HG03558 (cell line): ENCODE results near the gene LRRN2.
"Not testable (repeated sequence)": the region's sequence is repeated elsewhere in the genome, so short reads cannot be mapped to it uniquely, and the experiment has no call there.

ENCODE experiments used
- ATAC-seq: cut with Tn5 transposase; IDR thresholded peaks from one replicate; pipeline ENCODE4 v1.9.1; 2021; ENCODE audit warnings: moderate number of reproducible peaks; ENCODE audit not compliant: unreplicated experiment; ENCODE audit errors: extremely low read depth

LRRN2 gene

DNA sequence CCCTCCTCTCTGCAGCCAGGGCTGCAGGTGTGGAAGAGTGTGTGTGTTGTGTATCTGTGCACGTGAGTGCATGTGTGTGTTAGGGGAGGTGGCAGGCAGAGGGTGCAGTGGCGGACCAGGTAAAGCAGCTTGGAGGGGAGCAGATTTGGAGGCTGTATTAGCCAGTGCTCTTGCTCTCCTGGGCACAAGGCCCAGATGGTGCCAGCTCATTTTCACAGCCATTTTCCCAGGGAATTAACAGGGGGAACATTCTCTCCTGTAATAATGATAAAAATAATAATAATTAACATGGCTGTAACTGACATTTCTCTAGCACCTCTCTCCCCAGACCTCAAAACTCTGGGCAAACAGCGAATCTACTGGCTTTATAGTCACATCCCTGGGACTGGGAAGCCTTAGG is 43.6 kb downstream of the LRRN2 start:
- ATAC-seq = no peak

DNA sequence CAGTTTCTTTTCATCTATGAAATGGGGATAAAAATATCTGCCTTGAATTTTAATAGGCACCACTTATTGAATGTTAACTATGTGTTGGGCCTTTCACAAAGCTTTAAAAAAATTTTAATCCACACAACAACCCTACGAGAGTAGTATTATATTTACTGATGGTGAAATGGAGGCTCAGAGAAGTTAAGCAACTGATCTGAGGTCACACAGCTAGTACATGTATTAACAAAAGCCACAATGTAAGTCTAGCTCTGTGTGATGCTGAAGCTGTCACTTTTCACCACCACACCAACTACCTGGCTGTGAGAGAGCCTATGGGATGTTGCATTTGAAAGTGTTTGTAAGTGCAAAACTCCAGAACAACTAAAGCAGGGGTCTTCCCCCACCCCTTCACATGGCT is 44.1 kb downstream of the LRRN2 start:
- ATAC-seq = no peak

DNA sequence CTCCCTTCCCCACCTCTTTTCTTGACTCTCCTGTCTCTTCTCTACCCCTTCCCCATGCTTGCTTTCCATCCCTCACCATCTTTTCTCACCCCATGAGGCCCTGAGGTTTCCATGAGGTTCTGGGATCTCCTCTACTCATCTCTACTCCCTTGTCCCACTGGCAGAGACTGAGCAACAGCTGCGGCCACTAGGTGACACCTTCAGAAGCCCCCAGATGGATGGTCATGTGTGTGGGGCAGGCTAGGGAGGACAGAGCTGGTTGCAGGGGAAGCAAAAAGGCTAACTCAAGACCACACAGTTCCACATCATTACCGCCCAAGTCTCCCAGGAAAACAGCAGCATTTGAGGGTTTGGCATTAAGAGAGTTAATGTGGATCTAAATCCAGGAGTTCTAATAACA is 45.0 kb downstream of the LRRN2 start:
- ATAC-seq = no peak

DNA sequence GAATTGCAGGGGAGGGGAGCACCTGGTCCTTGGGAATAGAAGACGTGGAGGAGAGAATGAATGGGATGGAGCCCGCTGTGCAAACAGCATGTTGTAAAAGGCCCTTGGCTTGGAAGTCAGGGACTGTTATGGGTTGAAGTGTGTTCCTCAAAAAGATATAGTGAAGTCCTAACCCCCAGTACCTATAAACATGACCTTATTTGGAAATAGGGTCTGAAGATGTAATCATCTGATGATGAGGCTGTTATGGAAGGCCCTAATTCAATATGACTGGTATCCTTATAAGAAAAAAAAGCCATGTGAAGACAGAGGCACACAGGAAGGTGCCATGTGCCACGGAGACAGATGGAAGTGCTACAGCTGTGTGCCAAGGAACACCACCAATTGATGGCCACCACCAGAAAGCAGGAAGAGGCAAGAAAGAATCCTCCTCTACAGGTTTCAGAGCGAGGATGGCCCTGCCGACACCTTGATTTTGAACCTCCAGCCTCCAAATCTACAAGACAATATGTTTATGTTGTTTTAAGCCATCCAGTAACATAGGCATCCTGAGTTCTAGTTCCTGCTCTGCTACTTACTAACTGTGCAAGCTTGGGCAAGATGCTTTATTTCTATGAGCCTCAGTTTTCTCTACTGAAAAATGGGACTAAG is 51.2 kb downstream of the LRRN2 start:
- no peak for ATAC-seq

DNA sequence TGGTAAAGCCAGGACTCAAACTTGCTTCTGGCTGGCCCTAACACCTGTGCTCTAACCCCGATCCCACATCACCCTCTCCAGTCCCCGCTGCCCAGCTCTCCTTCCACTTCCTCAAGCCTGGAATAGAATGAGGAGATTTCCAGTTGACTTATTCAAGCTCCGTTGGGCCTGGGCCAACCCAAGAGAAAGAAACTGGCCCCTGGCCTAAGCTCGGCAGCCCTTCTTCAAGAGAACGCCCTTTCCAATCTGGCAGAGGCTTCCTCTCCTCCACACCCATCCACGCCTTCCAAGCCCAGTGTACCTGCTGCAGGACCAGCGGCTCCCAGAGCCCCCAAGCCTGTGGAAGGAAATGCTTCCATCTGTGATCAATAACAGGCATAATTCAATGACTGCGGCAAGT is 51.9 kb downstream of the LRRN2 start:
- ATAC-seq = no peak

DNA sequence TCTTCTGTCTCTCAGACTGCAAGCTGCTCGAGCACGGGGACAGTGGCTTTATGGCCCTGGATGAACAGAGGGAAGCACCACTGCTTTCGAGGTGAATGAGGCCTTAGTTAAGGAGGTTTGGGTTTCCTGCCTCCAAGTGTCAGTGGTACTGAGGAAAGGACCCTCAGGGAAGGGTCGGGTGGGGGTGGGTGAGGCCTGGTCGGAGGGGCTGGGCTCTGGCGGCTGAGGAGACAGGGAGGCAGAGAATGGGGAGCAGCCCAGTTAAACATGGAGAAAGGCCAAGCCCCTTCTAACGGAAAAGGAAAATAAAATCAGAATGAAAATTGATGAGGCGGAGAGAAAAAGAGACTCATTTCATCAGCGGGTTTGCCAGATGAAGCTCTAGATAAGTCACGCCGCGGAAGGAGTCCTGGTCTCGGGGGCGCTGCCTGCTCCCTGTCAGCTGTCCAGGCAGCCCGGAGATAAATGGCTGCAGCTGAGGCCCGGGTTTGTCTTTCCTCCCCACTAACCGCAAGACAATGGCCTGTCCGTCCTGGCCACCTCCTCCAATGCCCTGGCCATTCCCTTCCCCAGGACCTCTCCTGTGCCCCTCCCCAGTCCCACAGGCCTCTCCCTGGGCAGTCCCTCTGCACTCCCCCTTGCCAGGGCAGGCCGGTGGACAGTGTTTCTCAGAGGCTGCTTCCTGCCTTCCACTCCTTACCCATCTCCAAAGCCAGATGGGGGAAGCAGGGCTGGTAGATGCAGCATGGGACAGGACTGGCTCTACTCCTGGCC is 55.2 kb downstream of the LRRN2 start:
- no peak for ATAC-seq

DNA sequence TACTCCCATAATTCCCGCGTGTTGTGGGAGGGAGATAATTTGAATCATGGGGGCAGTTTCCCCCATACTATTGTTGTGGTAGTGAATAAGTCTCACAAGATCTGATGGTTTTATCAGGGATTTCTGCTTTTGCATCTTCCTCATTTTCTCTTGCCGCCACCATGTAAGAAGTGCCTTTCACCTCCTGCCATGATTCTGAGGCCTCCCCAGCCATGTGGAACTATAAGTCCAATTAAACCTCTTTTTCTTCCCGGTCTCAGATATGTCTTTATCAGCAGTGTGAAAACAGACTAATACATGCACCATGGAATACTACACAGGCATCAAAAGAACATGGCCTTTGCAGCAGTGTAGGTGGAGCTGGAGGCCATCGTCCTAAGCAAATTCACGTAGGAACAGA is 56.1 kb downstream of the LRRN2 start:
- not testable (repeated sequence) for ATAC-seq

DNA sequence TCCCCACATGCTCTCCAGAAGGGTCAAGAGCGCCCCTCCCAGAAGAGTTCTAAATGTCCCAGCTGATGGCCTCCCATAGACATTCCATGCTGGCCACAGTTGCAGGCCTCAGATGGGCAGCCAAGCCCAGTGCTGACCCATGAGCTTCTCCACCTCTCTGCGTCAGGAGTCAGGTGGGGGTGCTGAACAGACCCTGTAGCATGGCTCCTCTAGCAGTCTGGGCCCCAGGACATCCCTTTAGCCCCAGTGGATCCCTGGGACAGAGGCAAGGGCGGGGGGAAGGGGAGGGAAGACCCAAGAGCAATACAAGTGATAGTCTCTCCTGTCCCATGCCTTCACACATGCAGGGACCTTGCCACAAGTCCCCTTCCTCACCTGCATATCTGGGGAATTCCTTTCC is 56.7 kb downstream of the LRRN2 start:
- ATAC-seq = no peak

DNA sequence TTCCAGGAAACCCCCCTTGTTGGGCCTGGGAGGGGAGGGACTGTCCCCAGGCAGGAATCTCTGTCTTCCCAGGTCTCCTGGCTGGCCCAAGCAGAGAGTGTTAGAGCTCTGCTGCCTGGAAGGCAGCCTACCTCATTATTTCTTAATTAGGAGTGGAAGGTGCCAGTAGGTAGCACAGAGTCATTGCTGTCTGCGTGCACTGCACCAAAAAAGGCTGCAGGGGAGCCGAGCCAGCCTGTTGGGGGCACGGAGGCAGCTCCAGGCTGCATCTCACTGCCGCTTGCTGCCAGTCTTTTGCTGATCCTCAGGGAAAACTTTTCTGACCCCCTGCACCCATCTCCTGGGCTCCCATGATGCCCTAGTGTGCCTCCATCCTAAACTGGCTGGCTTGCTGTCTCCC is 58.1 kb downstream of the LRRN2 start:
- ATAC-seq = no peak

DNA sequence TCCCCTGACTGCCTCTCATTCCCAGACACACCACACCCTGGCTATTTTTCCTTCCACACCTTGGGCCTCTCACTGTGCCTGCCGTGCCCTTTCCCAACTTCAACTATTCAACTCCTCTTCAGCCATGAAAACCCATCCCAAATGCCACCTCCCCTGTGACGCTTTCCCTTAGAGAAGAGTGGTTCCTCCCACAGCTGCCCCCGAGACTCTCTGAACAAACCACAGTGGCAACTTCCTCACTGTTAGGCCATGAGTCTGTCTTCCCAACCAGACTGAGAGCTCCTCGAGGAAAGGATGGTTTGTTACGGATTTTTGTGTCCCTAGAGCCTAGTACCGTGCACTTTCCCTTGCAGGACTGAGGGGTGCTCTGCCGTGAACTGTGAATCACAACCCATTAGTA is 59.2 kb downstream of the LRRN2 start:
- ATAC-seq = no peak

DNA sequence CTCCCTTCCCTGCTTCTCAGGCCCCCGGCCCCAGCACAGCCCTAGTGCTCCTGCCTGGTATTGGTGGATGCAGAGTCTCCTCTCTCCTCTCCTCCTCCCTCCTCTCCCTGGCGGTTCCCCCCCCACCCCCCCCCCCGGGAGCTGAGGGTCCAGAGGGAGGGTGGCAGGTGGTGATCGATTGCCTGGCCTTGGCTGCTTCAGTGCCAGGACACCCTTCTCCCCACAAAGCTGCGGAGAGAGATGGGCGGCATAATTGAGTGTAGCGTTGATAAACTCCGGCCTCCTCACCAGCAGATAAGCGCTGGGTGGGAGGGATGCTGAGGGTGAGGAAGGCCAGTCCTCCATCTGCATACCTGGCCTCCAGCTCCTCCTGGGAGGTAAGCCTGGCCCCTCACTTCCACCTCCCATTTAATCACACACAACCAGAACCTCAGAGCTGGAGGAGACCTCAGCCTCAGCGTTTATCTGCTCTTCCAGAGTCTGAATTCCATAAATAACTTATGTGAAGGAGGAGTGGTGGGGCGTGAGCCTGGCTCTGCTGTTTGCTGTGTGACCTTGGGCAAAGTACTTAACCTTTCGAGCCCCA is 60.8 kb downstream of the LRRN2 start:
- no peak for ATAC-seq

DNA sequence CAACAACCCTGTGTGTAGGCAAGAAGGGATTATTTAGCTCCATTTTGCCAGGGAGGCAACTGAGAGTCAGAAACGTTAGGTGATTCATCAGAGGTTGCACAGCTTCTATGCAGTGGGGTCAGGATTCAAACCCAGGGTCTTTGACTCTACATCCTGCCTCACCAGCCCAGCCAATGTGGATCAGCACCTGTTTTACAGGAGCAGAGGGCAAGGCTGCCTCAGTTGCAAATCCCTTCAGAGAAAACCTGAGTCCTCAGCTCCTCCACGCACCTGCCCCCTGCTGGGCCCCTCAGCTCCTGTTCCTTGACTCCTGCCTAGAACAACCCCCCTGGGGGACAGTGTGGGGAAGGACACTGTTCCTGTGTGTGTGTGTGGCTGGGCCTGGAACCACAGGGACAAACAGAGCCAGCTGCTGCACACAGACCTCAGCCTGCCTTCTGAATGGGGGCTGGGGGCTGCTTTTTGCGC is 61.6 kb downstream of the LRRN2 start:
- ATAC-seq = no peak

DNA sequence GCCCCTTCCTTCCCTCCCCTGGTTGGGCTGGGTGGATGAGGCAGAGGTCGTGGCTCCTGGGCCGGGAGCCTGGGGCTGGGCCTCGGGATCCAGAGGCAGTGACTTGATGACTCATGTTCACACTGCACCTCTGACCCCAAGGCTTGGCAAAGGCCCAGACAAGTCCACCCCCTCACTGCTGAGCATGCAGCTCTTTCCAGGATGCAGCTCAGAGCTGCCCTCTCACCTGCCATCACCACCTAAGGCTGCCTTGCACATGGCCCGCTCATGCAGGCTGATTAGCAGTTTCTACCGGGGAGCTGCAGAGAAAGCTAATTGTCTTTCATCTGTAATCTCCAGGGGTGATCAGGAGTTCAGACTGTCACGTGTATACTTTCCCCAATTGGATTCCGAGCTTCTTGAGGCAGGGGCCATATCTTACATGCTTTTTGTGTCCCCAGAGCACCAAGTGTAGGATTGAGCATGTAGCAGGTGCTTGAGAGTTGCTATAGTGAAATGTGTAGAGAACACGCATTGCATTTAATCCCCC is 62.1 kb downstream of the LRRN2 start:
- no peak for ATAC-seq

DNA sequence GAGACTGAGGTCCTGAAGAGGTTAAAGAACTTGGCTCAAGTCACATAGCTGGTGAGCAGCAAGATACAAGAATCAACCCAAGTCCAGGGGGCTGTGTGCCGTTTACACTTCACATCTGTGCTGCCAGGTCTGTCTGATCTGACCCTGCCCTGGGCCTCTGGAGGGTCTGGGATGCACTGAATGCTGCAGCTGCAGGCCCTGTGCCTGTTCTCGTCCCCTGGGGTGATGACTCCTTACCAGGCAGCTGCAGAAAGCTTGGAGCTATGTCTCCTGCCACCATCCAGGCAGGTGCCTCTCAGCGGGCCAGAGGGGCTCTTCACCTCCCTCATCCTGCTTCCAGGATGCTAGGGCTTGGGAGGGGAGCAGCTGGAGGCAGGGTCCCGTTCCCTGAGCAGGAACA is 63.5 kb downstream of the LRRN2 start:
- ATAC-seq = no peak

DNA sequence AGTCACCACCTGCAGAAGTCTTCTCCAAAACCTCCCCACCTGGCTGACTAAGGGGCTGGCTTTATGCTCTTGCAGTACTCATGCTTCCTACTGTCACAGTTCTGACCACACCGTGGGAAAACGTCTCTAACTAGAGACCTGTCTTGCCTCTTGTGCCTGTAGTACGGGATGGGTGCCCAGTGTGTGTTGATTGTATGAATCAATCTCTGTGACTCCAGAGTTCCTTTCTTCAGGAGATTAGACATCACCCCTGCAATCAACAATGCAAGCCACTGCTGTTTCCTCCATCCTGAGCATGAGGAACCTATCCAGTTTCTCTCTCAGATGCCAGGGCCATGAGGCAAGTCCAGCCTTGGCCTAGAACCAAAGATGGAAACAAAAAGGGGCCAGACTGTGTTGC is 64.1 kb downstream of the LRRN2 start:
- ATAC-seq = no peak

DNA sequence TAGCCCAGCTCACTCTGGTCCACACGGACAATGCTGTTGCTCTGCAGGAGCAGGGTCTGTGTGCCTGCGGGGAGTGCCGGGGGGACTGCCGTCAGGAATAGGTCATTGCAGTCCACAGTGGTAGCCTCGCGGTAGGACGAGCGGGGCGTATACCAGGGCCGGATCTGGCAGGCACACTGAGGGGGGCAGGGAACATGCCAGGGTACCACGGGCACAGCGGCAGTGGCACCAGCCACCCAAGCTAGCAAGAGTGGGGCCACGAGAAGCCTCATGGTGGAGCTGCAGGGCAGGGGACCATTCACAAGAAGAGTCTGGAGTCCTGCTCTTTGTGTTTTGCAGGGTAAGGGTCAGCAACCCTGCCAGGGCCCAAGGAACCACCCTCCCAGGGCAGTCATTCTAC is 65.8 kb downstream of the LRRN2 start:
- no peak for ATAC-seq

DNA sequence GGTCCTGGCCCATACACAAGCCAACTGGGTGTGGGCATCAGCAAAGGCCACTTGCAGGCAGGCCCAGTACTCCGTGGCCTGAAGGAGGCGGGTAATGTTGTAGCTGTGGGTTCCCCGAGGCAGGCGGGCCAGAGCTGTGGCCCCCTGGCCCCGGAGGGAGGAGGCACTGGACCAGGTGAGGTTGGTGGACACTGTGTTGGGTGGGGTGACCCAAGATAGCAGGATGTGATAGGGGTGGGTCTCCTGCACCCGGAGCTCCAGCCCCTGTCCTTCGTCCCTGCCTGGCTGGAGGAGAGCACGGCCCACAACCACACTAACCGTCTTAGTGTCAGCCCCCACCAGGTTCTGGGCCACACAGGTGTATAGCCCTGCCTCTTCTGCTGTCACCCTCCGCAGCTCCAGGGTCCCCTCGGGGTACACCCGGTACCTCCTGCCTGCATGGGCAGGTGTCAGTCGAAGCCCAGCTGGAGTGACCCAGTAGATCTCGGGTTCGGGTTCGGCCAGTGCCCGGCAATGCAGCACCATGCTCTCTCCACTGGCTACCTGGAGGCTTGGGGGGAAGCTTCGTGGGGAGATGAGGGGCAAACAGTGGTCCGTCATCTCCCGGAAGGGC is 67.3 kb downstream of the LRRN2 start:
- ATAC-seq = no peak

DNA sequence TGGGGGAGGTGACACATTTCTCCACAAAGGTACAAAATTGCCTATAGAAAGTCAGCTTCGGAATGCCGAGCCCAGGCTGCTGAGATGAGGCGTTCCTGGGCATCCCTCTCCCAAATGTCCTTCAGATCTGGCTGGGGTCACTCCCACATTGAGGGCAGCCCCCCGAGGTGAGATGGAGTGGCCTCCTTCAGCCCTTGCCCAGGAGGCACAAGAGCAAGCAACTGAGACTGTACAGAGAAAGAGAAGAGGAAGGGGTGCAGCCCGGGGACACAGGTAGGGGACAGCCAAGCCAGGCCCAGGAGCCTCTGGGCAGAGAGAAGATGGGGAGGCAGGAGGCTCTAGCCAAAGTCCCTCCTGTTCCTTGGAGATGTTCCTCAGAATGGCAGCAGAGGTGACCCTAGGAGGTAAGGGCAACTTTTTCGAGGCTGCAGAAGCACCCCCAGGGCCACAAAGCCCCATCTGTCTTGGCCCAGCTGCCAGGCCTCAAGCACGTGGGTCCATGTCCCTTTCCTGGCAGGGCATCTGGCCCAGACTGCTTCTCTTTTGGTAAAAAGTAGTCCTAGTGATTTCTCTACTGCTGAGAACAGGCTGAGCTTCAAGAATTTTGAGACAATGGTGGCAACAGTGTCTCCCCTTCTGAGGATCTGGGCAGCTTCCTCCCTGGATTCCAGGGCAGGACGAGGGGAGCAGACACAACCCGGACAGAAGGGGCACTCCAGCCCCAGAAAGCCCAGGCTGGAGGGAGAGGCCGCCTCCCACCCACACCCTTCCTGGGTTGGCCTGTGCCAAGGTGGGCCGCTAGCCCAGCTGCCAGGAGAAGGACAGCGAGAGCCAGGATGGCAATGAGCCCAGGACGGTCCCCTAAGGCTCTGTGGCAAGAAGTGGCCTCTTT is 68.0 kb downstream of the LRRN2 start:
- ATAC-seq = no peak

DNA sequence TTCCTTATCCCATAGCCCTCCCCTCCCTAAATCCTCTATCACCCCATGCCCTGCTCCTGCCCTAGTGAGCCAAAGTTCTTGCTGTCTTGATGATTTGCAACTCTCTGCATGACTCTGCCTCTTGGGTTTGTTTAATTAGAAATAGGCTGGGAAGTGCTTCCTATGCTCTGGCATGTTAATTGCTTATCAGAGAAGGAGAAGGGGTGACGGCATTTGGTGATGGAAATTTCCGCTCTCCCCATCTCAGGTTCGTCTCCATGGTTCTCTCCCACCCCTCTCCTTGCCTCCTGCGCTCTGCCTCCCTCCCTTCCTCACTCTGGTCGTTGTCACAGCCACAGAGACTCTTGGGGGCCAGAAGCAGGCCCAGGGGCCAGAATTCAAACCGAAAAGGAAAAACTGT is 68.9 kb downstream of the LRRN2 start:
- no peak for ATAC-seq

DNA sequence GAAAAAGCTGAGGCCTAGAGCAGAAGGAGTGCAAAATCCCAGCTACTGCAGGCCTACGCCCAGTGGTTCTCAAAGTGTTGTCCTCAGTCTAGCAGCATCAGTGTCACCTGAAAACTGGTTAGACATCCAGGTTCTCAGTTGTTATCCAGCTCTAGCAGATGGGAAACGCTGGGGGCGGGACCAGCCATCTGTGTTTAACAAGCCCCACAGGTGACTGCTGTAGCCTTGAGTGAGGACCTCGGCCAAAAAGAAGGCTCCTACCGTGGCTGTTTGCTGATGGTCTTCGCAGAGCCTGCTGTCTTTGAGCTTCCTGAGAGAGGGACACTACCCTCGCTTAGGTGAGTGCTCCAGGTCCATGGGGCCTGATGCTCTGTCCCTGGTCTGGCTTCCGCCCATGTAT is 69.7 kb downstream of the LRRN2 start:
- ATAC-seq = no peak
